HG03159 (cell line): ENCODE results near the gene ANO9.
A peak's percentile ranks its signal among the peaks of the same experiment; 100 is the strongest.

ENCODE experiments used
- ATAC-seq: cut with Tn5 transposase; IDR thresholded peaks from one replicate; pipeline ENCODE4 v1.9.1; 2021; ENCODE audit warnings: mild to moderate bottlenecking, moderate library complexity; ENCODE audit not compliant: unreplicated experiment

The ANO9 gene

GRCh38 chr11:452916-453527 lies 11.2 kb upstream of the ANO9 start:
- no peak for ATAC-seq

GRCh38 chr11:452203-452744 lies 10.5 kb upstream of the ANO9 start:
- ATAC-seq: no peak

GRCh38 chr11:451738-452137 lies 9.9 kb upstream of the ANO9 start:
- no peak for ATAC-seq

GRCh38 chr11:450809-451451 lies 9.1 kb upstream of the ANO9 start:
- ATAC-seq: no peak

DNA sequence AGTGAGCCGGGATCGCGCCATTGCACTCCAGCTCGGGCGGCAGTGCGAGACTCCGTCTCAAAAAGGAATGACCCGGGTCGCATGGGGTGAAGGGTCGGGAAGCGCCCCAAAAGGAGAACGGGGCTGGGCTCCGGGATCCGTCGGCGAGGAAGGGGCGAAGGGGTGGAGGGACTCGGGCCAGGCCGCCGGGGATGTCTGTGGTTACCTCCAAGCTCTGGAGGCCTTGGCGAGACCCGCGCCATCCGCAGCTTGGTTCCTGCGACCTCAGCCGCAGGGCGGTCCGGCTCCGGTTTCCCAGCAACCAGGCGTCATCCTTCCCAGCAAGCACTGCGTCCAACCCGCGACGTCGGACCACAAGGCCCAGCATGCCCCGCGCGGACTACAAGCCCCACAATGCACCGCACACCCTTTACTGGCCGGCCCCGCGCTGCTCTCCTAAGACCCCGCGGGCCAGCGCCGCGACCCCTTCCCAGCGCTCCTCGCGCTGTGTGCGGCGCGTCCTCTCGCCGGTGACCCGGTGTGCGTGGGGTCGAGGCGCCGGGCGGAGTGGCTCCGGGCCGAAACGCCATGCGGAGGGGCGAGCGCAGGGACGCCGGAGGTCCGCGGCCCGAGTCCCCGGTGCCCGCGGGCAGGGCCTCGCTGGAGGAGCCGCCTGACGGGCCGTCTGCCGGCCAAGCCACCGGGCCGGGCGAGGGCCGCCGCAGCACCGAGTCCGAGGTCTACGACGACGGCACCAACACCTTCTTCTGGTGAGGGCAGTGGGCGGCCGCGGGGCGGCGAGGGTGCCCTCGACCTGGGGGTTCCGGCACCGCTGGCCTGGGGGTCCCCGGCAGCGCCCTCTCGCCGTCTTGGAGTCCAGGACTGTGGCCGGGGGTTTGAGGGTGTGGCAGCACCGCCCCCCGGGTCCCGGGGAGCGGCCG lies 8.3 kb upstream of the ANO9 start, which contains the start of gene PTDSS2:
Gene PTDSS2, plus strand, starts transcription at position 391 of the 920 bp plus-strand sequence. Its CDS starts 177 bp downstream, at position 568.
- ATAC-seq: peak; percentile 73

DNA sequence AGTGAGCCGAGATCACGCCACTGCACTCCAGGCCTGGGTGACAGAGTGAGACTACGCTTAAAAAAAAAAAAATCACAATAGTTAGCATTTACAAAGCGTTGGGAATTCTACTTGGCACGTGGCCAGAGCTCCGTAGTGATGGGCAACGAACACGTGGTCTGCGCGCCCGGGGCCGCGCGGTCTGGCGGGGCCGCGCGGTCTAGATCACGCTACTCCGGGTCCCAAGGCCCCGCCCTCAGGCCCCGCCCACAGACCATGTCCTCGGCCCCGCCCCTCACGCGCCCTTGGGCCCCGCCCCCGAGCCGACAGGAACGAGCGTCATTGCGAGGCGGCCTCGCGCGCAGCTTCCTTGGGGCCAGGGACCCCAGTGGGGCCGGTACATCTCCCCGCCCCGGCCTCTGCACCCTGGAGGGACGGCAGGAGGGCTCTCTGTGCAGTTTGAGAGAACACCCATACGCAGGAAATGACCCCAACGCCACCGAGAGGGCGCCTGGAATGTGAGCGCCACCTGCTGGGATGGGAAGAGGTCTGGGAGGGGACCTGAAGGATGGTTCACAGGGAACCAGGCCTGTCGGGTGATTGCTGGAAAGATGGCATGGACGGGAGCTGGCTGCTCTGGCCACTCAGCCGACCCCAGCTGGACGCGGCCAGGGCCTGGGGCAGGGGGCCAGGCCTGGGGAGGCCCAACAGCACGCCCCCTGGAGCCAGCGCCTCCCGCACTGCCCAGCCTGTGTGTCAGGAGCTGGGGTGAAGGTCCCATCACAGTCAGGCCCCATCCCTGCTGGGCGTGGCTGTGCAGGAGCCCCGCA lies 6.3 kb upstream of the ANO9 start:
- peak; percentile 51 for ATAC-seq

- ATAC-seq: no peak
Observed at GRCh38 chr11:446891-447290, 5.1 kb upstream of the ANO9 start.

DNA sequence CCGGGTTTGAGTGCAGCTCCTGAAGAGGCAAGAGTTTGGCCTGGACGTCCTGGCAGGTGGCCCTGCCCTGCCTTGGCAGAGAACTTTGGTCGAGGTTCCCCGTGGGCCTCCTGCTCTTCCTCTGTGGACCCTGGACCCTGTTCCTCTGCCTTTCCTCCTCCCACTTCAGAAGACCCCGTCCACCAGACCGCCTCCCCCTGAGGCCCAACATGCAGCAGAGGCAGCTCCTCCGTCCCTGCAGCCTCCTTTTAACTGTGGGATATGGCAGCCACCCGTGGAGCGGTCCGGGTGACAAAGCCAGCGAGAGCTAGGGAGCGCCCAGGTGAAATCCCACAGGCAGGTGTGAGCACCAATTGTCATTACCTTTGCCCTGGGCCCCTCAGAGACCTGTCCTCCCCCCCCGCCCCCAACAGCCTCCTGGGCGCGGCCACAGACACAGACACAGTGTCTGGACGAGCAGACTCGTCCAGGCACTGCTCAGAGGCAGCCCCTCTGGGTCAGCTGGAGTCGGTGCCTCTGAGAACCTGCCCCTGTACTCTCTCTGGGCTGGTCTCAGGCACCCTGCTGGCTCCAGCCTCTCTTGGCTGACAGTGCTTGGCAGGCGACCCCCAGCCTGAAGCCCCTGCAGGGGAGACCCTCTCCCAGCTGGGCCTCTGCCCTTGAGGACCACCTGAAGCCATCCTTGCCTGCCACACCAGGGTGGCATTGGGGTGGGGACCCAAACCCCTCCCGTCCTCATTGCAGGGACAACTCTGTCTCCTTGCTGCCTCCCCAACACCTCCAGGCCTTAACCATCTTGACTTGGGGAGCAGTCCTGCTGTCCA lies 4.2 kb upstream of the ANO9 start:
- no peak for ATAC-seq

DNA sequence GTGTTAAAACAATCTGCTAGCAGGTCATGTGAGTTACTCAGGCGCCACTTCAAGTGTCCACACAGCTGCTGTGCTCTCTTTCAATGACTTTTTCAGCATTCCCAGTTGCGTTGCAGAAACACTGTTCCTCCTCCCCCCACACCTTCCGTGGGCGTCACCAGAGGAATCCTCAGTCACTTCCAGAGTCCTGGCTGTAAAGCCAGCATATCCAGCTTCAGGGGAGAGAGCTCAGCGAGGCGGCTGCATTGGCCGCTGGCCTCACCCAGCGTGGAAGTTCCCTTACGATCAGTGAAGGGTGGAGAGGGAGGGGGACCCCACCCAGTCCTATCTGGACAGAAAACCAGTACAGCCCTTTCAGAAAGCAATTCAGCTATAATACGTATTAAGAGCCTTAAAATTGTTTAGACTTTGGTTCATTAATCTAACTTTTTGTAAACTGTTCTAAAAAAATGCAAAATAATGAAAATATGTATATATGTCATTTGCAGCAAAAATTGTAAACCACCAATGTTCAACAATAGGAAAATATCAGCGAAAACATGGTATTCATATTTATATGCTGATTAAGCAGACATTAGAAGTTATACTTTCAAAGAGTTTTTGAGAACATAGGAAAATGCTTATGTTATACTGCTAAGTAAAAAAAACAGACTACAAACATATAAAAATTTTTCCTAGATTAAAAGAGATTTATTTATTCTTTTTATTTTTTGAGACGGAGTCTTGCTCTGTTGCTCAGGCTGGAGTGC lies 2.8 kb upstream of the ANO9 start:
- no peak for ATAC-seq

DNA sequence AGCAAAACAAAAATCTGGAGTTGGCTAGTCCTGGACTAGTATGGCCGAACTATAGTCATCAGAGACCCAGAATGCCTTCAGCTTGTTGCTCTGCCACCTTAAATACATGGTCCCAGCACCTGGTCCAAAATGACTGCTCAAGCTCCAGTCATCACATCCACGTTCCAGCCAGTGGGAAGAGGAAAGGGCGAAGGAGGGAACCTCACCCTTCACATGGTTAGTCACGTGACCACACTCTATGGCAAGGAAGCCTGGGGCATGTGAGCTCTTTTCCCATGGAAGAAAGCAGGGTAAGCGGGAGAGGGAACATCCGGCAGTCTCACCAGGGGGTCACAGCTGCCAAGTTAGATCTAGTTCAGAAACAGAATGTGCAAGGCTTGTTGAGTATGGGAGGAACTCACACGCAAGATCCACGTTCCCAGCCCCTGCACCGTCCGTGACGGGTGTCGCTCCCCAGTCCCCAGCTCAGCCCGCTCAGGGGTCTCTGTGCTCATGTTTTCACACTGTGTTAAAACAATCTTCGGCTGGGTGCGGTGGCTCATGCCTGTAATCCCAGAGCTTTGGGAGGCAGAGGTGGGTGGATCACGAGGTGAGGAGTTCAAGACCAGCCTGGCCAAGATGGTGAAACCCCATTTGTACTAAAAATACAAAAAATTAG lies 1.9 kb upstream of the ANO9 start:
- ATAC-seq: no peak

DNA sequence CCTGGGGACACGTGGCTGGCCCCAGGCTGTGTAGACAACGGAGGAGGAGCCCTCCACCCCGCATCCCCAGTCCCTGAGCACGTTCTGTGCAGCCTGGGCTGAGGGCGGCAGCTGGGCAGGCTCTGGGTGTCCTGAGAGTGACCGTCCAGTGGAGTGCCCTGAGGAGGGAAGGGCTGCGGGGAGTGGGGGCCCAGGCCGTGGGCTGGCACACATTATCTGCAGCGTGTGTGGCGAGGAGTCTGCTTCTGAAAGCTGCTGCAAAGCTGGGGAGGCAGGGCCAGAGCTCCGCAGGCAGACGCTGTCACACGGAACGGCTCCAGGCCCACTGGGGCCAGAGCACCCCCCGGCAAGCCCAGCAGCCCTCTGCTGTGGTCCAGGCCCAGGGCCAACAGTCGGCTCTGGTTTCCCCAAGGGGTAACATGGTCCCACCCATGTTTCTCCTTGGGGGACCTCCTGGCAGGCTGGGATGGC lies 835 bp upstream of the ANO9 start:
- ATAC-seq: no peak

DNA sequence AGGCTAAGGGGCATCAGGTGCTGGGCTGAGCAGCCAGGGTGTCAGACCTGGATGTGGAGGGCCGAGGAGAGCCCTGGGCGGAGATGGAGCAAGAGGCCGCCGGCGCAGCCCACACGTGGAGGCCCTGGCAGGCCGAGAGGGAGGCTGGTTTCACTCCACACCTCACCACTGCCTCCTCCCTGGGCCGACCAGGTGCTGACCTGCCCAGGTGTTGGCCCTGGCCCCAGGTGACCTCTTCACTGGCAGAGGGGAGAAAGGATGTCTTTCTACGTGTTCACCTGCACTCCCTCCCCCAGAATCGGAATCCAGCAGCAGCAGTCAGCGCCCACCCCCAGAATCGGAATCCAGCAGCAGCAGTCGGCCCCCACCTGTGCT lies 781 bp downstream of the ANO9 start:
- ATAC-seq: no peak

- no peak for ATAC-seq
Observed at GRCh38 chr11:440065-441042, 1.5 kb downstream of the ANO9 start.

DNA sequence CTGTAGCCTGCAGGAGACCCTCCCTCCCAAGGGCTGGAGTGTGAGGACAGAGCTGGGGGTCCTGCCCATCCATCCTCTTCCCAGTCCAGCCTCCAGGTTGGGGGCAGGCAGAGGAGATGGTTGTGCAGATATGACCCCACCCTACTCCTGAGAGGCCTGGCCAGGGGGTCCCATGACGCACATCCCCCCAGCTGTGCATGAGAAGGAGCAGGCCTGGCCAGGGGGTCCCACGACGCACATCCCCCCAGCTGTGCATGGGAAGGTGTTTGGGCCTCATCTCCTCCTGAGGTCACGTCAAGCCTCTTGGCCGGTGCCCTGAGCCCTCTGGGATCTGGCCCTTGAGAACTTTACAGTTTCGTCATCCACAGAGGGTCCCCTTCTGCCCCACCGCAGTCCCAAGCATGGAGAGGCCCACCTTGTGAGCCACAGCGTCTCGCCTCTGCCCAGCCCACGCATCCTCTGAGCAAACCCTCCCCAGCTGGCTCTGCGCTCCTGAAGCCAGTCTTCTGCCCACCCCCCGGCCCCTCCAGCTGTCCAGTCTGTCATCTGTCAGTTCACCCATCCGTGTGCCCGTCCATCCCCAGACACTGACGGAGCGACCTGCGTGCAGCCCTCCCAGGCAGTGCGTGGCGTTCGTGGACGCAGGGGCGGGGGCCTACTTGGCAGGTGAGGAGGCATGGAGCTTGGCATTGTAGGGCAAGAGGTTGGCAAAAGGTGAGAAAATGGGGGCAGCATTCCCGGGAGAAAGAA lies 2.3 kb downstream of the ANO9 start:
- no peak for ATAC-seq

DNA sequence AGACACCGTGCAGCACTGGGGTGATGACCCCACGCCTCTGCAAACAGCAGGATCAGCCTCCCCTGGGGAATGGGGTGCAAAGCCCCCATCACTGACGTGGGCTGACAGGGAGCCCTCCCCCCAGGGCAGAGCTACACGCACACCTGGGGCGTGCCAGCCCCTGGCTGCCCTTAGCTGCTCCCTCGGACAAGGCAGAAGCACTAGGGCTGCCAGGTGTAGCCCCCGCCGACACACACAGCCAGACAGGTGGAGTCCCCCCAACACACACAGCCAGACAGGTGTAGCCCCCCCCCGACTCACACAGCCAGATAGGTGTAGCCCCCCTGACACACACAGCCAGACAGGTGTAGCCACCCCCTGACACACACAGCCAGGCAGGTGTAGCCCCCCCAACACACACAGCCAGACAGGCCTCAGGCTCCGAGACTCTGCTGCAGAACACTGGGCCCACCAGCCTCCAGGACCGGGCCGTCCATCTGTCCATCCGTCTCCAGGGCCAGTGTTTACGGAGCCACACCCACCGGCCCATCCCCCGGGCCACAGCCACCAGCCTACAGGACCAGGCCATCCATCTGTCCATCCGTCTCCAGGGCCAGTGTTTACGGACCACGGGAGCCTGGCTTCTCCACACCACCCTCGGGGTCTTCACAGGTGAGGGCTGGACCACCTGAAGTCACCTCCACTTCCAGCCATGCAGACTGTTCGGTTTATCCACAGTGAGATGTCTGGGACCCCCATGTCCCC lies 3.5 kb downstream of the ANO9 start:
- ATAC-seq: no peak
